Measurements from ENCODE around the gene TACO1.

DNA sequence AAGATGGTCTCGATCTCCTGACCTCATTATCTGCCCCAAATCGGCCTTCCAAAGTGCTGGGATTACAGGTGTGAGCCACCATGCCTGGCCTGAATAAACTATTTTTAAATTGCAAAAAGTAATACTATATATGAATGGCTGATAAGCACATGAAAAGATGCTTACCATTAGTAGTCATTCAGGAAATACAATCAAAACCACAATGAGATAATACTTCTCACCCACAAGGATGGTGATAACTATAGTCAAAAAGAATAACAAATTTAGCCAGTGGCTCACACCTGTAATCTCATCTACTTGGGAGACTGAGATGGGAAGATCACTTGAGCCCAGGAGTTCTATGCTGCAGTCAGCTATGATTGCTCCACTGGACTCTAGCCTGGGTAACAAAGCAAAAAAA is 2.4 kb upstream of the TACO1 start:
- TF ChIP-seq, protein P1, sequence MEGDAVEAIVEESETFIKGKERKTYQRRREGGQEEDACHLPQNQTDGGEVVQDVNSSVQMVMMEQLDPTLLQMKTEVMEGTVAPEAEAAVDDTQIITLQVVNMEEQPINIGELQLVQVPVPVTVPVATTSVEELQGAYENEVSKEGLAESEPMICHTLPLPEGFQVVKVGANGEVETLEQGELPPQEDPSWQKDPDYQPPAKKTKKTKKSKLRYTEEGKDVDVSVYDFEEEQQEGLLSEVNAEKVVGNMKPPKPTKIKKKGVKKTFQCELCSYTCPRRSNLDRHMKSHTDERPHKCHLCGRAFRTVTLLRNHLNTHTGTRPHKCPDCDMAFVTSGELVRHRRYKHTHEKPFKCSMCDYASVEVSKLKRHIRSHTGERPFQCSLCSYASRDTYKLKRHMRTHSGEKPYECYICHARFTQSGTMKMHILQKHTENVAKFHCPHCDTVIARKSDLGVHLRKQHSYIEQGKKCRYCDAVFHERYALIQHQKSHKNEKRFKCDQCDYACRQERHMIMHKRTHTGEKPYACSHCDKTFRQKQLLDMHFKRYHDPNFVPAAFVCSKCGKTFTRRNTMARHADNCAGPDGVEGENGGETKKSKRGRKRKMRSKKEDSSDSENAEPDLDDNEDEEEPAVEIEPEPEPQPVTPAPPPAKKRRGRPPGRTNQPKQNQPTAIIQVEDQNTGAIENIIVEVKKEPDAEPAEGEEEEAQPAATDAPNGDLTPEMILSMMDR (IDR thresholded peaks at IDR 0.05; ENCODE audit: low read depth, low read length), result no peak
- no peak for TF ChIP-seq EZH2phosphoT487 (IDR thresholded peaks at IDR 0.05; ENCODE audit: low read depth)
